Measurements from ENCODE around the gene FNIP2. TPM values are rescaled to one million over a fixed set of nuclear protein-coding genes. Genes with fewer than 3 reads are reported as not detected.
"Not testable (repeated sequence)": the region's sequence is repeated elsewhere in the genome, so short reads cannot be mapped to it uniquely, and the experiment has no call there.

Gene FNIP2
- total RNA-seq, 1 donor from 2014 or later, result 57.2 TPM

- DNase-seq (ENCODE audit: low spot score), result no peak
Measured at GRCh38 chr4:158948071-158948470, 179.2 kb downstream of the FNIP2 start.

GRCh38 chr4:158949099-158949498, 180.3 kb downstream of the FNIP2 start:
- DNase-seq (ENCODE audit: low spot score), result no peak

GRCh38 chr4:158952221-158952774, 183.5 kb downstream of the FNIP2 start:
- not testable (repeated sequence) for DNase-seq (ENCODE audit: low spot score)

GRCh38 chr4:158956345-158956744, 187.5 kb downstream of the FNIP2 start:
- DNase-seq (ENCODE audit: low spot score), result not testable (repeated sequence)

GRCh38 chr4:158956918-158957317, 188.1 kb downstream of the FNIP2 start:
- DNase-seq (ENCODE audit: low spot score), result not testable (repeated sequence)

Other genes with a start within 250 kb of the FNIP2 start
- not detected for gene RXFP1, start 247.1 kb upstream of the FNIP2 start, total RNA-seq
- 2.7 TPM for gene C4orf46, start 97.1 kb upstream of the FNIP2 start, total RNA-seq
- 68.8 TPM for gene ETFDH, start 96.7 kb upstream of the FNIP2 start, total RNA-seq
- gene PPID, start 45.6 kb upstream of the FNIP2 start, total RNA-seq, result 19.6 TPM

Data from mesenteric fat pad (tissue), 1 donor.